Measurements from ENCODE around the gene AMBRA1.

The AMBRA1 gene

DNA sequence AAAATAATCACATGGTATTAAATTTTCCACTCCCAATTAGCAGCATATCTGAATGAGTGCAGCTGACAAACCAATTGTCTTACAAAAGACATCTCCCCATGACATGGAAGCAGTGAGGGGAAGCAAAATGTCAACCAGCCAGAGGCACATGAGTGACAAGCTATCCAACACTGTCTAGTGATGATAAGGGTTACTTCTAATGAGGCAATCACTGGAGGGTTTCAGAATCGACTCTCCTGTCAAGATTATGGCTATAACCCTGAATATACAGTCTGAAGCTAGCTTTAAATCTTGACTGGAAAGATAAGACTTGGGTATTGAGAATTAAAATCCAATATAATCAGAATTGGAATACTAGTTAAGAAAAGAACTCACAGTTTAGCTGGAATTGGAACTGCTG lies 50.3 kb downstream of the AMBRA1 start:
- CTCF ChIA-PET: interaction anchor here (2.4 kb wide), 1 partner anchor 53 kb away, joined by 7 read pairs; no protein-coding TSS in a partner anchor
- no peaks in the 10 kb centered on the region for H3K27me3 Mint-ChIP-seq
- H3K4me1 Mint-ChIP-seq: no peaks in the 10 kb centered on the region
- peaks cover 50% of the 10 kb centered on the region for H3K36me3 Mint-ChIP-seq
- H3K27ac Mint-ChIP-seq: no peak overlapping the region
- no peak overlapping the region for H3K4me3 Mint-ChIP-seq
- DNase-seq: no peak
- no peaks in the 10 kb centered on the region for H3K9me3 Mint-ChIP-seq

GRCh38 chr11:46541593-46542371 lies 52.0 kb downstream of the AMBRA1 start:
- Mint-ChIP-seq H3K36me3 (peaks cover 42% of the 10 kb centered on the region), H3K4me3 (no peak overlapping the region), H3K4me1 (peaks cover 7% of the 10 kb centered on the region), H3K27me3 (no peaks in the 10 kb centered on the region), H3K9me3 (no peaks in the 10 kb centered on the region), H3K27ac (no peak overlapping the region)
- CTCF ChIA-PET: interaction anchor here (1.3 to 2.4 kb wide), 3 partner anchors 12 to 76 kb away, joined by 3 to 7 read pairs (median 6); partner anchors contain the start of genes ATG13 and HARBI1
- no peak for DNase-seq

DNA sequence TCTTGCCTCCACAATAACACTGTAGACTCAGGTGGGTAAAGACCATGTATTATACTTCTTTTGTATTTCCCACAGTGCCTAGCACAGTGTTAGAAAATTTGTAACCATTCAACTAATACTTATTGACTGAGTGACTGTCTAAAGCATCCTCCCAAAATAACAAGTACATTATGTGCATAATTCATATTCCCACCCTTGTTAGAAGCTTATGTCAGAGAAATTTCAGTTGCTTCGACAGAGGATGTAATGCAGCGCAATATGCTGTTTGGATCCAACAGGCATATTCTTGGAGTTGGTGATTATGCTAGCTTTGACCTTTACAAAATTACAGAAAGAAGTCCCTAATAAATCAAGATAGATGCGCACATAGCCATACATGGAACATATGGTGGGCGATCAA lies 53.0 kb downstream of the AMBRA1 start:
- Mint-ChIP-seq H3K27me3 (no peaks in the 10 kb centered on the region), H3K4me1 (peaks cover 7% of the 10 kb centered on the region), H3K4me3 (no peak overlapping the region), H3K27ac (no peak overlapping the region), H3K36me3 (peaks cover 38% of the 10 kb centered on the region), H3K9me3 (no peaks in the 10 kb centered on the region)
- CTCF ChIA-PET: no interaction called here
- no peak for DNase-seq

DNA sequence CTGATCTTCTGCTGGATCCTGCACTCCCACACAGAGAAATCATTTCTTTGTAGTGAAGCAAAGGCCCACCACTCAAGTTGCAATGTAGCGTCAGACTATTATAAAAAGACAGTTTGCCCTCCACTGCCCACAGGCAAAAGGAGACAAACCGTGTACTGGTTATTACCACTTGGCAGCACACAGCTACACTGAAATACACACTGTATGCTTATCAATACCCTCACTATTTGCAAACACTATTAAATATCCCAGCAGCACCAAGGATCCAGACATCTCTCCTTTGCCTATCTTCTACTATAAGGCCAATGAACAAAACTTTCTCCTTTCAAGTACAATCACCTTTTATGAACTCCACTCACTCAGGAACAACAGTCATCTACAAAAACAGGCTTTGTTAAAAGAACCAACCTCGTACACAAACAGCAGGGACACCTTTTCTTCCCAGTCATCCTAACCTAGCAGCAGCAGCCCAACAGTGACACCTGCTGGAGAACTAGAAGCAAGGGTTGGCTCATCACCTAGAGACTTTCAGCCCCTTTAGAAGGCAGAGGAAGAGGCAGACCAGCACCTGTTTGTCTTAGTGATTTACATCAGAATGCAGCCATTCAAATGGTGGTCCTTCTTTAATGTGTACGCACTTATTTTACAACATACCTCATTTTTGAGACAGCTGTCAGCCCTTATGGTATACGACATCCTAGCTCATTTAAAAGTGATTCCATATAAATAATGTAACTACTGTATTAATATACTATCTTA lies 56.1 kb downstream of the AMBRA1 start:
- Mint-ChIP-seq H3K27ac (peak overlapping the region; percentile 50), H3K9me3 (no peaks in the 10 kb centered on the region), H3K36me3 (peaks cover 22% of the 10 kb centered on the region), H3K4me1 (peaks cover 7% of the 10 kb centered on the region), H3K4me3 (no peak overlapping the region), H3K27me3 (no peaks in the 10 kb centered on the region)
- CTCF ChIA-PET: interaction anchor here (0.7 to 2.2 kb wide), 9 partner anchors 8 to 149 kb away, joined by 3 to 9 read pairs (median 3); no protein-coding TSS in a partner anchor
- peak; percentile 79 for DNase-seq

DNA sequence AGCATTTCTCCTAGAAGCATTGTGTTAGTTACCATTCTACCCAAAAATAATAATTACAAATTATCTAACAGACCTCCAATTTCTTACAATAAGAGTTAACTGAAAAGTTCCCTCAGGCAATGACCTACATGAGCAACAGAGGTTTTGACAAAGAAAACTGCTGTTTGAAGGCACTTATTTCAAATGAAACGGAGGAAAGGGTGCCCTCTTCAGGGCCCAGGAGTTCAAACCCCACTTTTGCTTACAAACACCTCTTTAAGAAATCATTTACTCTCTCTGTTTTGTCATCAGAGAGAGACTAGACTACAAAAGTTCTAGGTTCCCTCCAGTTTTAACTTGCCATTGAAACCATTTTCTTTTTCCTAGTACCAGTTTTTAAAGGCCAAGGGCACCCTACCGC lies 56.7 kb downstream of the AMBRA1 start:
- H3K4me1 Mint-ChIP-seq: peaks cover 7% of the 10 kb centered on the region
- no peak overlapping the region for H3K27ac Mint-ChIP-seq
- no peaks in the 10 kb centered on the region for H3K27me3 Mint-ChIP-seq
- CTCF ChIA-PET: interaction anchor here (0.9 to 2.2 kb wide), 5 partner anchors 8 to 148 kb away, joined by 3 to 9 read pairs (median 6); no protein-coding TSS in a partner anchor
- H3K9me3 Mint-ChIP-seq: no peaks in the 10 kb centered on the region
- no peak overlapping the region for H3K4me3 Mint-ChIP-seq
- no peak for DNase-seq
- peaks cover 18% of the 10 kb centered on the region for H3K36me3 Mint-ChIP-seq

DNA sequence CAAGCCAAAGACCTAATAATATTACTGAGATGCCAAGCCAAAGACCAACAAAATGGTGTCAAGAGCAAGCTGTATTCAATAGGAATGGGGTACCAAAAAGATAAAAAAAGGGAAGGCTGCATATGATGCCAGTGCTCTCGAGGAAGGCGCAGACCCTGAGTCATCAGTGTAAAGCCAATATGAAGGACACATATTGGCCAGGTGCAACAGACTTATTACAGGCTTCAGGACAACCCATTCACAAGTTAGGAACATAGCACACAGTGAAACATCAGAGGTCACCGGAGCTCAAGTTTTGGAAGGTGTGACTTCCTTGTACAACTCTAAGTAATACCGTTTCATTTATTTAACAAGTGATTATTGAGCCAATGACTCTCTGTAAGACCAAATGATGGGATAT lies 58.1 kb downstream of the AMBRA1 start:
- no peaks in the 10 kb centered on the region for H3K9me3 Mint-ChIP-seq

DNA sequence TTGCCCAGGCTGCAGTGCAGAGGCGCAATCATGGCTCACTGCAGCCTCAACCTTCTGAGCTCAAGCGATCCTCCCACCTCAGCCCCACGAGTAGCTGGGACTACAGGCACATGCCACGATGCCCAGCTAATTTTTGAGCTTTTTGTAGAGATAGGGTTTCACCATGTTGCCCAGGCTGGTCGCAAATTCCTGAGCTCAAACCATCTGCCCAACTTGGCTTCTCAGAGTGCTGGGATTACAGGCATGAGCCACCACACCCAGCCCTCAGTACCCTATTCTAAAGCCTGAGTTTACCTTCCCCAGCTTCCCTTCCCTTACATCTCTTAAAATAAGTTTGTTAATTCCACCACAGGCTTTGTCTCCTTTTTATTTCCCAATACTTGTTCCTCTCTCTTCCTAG lies 59.1 kb downstream of the AMBRA1 start:
- H3K9me3 Mint-ChIP-seq: no peaks in the 10 kb centered on the region
- CTCF ChIA-PET: interaction anchor here (0.8 to 1.1 kb wide), 2 partner anchors 45 to 147 kb away, joined by 3 to 5 read pairs; no protein-coding TSS in a partner anchor
- H3K4me3 Mint-ChIP-seq: no peak overlapping the region
- no peak for DNase-seq
- no peaks in the 10 kb centered on the region for H3K27me3 Mint-ChIP-seq
- no peak overlapping the region for H3K27ac Mint-ChIP-seq
- peaks cover 3% of the 10 kb centered on the region for H3K36me3 Mint-ChIP-seq
- peaks cover 10% of the 10 kb centered on the region for H3K4me1 Mint-ChIP-seq

More for the DNA sequence above, 58.1 kb downstream of the AMBRA1 start:
- Mint-ChIP-seq H3K4me1 (peaks cover 10% of the 10 kb centered on the region), H3K27me3 (no peaks in the 10 kb centered on the region), H3K4me3 (no peak overlapping the region), H3K36me3 (peaks cover 7% of the 10 kb centered on the region), H3K27ac (no peak overlapping the region)
- DNase-seq: no peak
- CTCF ChIA-PET: interaction anchor here (0.9 to 1.3 kb wide), 4 partner anchors 11 to 143 kb away, joined by 3 read pairs; partner anchors contain the start of gene ATG13

DNA sequence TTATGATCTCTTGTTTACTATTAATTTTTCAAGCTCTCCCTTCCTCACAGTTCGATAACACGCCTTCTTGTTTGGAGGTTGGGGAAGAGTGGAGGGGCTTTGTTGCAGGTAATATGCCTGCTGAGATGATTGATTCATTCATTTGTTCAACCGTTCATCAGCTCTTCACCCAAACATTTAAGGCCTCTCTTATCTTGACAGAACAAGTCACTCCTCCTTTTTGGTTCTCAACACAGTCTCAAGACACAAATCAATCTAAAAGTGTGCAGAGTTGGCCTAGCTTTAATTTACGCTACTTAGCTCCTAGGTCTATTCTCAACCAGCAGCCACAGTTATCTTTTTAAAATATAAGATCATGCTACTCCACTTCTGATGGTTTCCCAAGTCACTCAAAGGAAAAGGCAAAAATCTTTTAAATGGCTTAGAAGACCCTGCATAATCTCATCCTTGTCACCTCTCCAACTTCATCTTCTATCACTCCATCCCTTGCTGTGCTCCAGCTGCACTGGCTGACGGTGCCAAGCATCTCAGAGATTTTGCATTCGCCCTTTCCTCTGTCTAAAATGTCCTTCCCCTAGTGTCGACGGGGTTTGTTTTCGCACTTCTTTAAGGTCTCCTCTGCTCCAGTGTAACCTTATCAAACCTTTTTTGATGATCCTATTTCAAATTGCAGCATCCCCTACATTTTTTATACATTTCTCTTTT lies 60.3 kb downstream of the AMBRA1 start:
- Mint-ChIP-seq H3K27ac (no peak overlapping the region), H3K9me3 (no peaks in the 10 kb centered on the region), H3K4me1 (peaks cover 21% of the 10 kb centered on the region), H3K27me3 (no peaks in the 10 kb centered on the region), H3K4me3 (no peak overlapping the region), H3K36me3 (peaks cover 5% of the 10 kb centered on the region)
- no peak for DNase-seq
- CTCF ChIA-PET: interaction anchor here (1.0 to 1.1 kb wide), 2 partner anchors 43 to 145 kb away, joined by 3 to 5 read pairs; no protein-coding TSS in a partner anchor

DNA sequence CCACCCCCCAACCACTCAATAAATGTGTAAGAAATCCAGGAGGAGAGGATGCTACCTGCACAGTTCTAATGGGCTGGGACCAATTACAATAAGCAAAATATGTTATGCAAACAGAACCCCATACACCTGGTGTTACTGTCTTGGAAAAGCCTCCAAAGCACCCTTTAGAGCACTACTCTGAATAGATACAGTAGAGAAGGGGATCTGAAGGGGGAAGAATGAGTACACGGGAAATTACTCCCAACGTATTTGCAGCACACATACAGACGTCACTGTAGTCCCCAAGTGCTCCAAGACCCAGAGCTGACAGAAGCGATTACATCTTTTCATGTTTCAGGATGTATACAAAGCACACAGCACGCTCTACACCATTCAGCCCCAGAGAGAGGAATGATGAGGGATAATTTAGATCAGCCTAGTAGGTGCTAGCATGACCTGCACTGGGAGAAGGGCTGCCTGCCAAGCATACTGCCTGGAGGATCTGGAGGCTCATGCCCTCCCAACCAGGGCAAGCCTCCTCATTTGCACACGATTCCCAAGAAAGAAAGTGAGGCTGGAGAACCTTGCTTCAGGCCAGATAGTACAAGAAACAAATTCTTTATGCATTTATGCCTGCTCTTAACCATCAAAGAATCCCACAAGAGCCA lies 63.8 kb downstream of the AMBRA1 start:
- no peaks in the 10 kb centered on the region for H3K9me3 Mint-ChIP-seq
- DNase-seq: no peak
- H3K4me3 Mint-ChIP-seq: no peak overlapping the region
- peaks cover 9% of the 10 kb centered on the region for H3K36me3 Mint-ChIP-seq
- peaks cover 20% of the 10 kb centered on the region for H3K4me1 Mint-ChIP-seq
- CTCF ChIA-PET: interaction anchor here (0.8 to 2.2 kb wide), 21 partner anchors 8 to 287 kb away, joined by 3 to 34 read pairs (median 4); no protein-coding TSS in a partner anchor
- H3K27me3 Mint-ChIP-seq: no peaks in the 10 kb centered on the region
- no peak overlapping the region for H3K27ac Mint-ChIP-seq

DNA sequence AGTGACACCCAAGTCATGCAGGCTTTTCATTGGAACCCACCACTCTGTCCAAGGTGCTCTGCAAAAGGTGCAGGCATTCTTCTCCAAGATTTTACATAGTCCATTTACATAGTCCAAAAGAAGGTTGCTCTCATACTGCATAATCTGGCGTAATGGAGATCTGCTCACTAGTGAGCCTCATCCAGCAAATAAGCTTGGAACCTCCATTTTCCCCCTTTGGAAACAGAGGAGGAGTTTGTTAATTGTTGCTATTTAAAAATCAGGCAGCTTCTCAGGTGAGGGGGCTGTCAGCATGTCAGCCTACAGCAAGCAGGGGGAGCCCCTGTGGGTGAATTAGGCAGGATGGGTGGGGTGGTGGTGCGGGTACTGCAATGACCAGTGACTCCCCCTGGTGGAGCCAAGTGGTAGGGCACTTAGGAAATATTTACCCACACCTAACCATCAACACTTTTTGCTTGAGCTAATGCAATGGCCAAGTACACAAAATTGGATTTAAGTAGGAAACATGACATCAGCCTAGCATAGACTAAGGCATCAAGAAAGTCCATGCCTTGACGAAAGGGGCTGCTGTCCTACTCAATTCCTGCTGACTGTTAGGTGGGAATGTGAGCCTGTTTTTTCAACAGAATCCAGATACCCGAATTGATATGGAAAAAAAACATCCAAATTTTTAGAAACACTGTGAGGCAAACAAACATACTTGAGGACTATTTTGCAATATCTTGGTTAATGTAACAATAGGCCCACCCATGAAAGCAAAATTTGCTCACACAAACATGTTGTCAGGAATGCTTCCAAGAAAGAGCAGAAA lies 64.5 kb downstream of the AMBRA1 start:
- peak; percentile 82 for DNase-seq
- Mint-ChIP-seq H3K4me1 (peaks cover 20% of the 10 kb centered on the region), H3K9me3 (no peaks in the 10 kb centered on the region), H3K36me3 (peaks cover 9% of the 10 kb centered on the region), H3K27me3 (no peaks in the 10 kb centered on the region), H3K27ac (peak overlapping the region; percentile 70), H3K4me3 (no peak overlapping the region)
- CTCF ChIA-PET: interaction anchor here (0.6 to 2.2 kb wide), 25 partner anchors 8 to 462 kb away, joined by 3 to 34 read pairs (median 4); no protein-coding TSS in a partner anchor

- Mint-ChIP-seq H3K36me3 (peaks cover 9% of the 10 kb centered on the region), H3K4me1 (peaks cover 20% of the 10 kb centered on the region), H3K27me3 (no peaks in the 10 kb centered on the region), H3K9me3 (no peaks in the 10 kb centered on the region), H3K4me3 (no peak overlapping the region), H3K27ac (no peak overlapping the region)
- CTCF ChIA-PET: interaction anchor here (1.0 to 2.2 kb wide), 20 partner anchors 9 to 285 kb away, joined by 3 to 34 read pairs (median 4); no protein-coding TSS in a partner anchor
- no peak for DNase-seq
Measured at GRCh38 chr11:46528445-46529094, 65.3 kb downstream of the AMBRA1 start.

DNA sequence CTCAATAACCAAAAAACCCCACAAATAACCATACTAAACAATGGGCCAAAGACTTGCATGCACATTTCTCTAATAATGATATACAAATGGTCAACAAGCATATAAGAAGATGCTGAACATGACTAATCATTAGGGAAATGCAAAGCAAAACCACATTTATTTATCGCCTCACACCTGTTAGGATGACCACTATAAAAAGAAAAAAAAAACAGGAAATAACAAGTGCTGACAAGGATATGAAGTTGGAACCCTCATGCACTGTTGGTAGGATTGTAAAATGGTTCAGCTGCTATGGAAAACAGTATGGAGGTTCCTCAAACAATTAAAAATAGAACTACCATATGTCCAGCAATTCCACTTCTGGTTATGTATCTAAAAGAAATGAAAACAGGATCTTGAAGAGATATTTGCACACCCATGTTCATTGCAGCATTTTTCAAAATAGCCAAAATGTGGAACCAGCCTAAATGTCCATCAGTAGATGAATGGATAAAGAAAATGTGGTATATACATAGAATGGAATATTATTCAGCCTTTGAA lies 66.2 kb downstream of the AMBRA1 start:
- CTCF ChIA-PET: interaction anchor here (2.2 kb wide), 1 partner anchor 23 kb away, joined by 6 read pairs; no protein-coding TSS in a partner anchor
- Mint-ChIP-seq H3K9me3 (no peaks in the 10 kb centered on the region), H3K36me3 (peaks cover 8% of the 10 kb centered on the region), H3K27me3 (no peaks in the 10 kb centered on the region), H3K4me1 (peaks cover 20% of the 10 kb centered on the region), H3K27ac (no peak overlapping the region), H3K4me3 (no peak overlapping the region)
- no peak for DNase-seq
